GM12878 (cell line): Measurements from ENCODE around the gene TAMALIN.

Experiments used
- CEBPB ChIP-seq, 2 experiments: fragments of 150-350 bp in 1 of 2; IDR thresholded peaks; 2 replicates each; pipeline ENCODE4 v1.6.1; 2012 to 2014; ENCODE audit warnings: low read depth in 2 of 2, low read length in 2 of 2, borderline replicate concordance in 1 of 2, inconsistent platforms in 1 of 2
- CTCF ChIP-seq, 3 experiments: IDR thresholded peaks in 2 of 3; conservative IDR thresholded peaks in 1 of 3; 2 replicates each; pipeline ENCODE4 v1.5.1; 2011; ENCODE audit warnings: low read depth in 3 of 3, low read length in 3 of 3, mild to moderate bottlenecking in 3 of 3, control low read depth in 2 of 3, moderate library complexity in 2 of 3, inconsistent platforms in 1 of 3, mixed read lengths in 1 of 3; ENCODE audit not compliant: control insufficient read depth in 2 of 3, insufficient read depth in 1 of 3; ENCODE audit errors: extremely low read depth in 1 of 3
- FOXK2 ChIP-seq: fragments of 450-650 bp; IDR thresholded peaks from 2 replicates; pipeline ENCODE4 v1.6.1; 2017; ENCODE audit warnings: mild to moderate bottlenecking, moderate library complexity
- GABPA ChIP-seq: IDR thresholded peaks from 2 replicates; pipeline ENCODE4 v1.6.1; 2014; ENCODE audit warnings: antibody characterized with exemption, low read depth, mild to moderate bottlenecking, inconsistent platforms
- HCFC1 ChIP-seq: fragments of 150-350 bp; IDR thresholded peaks from 2 replicates; pipeline ENCODE4 v1.6.1; 2014; ENCODE audit warnings: low read length
- RAD21 ChIP-seq: IDR thresholded peaks from 2 replicates; pipeline ENCODE4 v1.6.1; 2011; ENCODE audit warnings: mild to moderate bottlenecking, low read depth, low read length, moderate library complexity; ENCODE audit not compliant: insufficient read depth
- RBBP5 ChIP-seq: fragments of 200-600 bp; sonication (generic); conservative IDR thresholded peaks from 2 replicates; pipeline ENCODE4 v1.6.1; 2016
- RELA ChIP-seq: fragments of 450-650 bp; IDR thresholded peaks from 2 replicates; pipeline ENCODE4 v1.8.0; 2014; ENCODE audit warnings: borderline replicate concordance; ENCODE audit not compliant: partially characterized antibody
- USF2 ChIP-seq: IDR thresholded peaks from 2 replicates; pipeline ENCODE4 v1.6.1; 2011; ENCODE audit warnings: low read depth, low read length, improper control_type of control experiment, borderline replicate concordance
- TF ChIP-seq, protein P1 (sequence below): fragments of 450-650 bp; IDR thresholded peaks from 2 replicates; pipeline ENCODE4 v1.6.1; 2017; ENCODE audit warnings: mild to moderate bottlenecking
- TF ChIP-seq, protein P2 (sequence below): IDR thresholded peaks from 2 replicates; pipeline ENCODE4 v1.6.1; 2012; ENCODE audit warnings: mild to moderate bottlenecking, low read depth, low read length

- no peak for TF ChIP-seq FOXK2
- TF ChIP-seq, protein P1, sequence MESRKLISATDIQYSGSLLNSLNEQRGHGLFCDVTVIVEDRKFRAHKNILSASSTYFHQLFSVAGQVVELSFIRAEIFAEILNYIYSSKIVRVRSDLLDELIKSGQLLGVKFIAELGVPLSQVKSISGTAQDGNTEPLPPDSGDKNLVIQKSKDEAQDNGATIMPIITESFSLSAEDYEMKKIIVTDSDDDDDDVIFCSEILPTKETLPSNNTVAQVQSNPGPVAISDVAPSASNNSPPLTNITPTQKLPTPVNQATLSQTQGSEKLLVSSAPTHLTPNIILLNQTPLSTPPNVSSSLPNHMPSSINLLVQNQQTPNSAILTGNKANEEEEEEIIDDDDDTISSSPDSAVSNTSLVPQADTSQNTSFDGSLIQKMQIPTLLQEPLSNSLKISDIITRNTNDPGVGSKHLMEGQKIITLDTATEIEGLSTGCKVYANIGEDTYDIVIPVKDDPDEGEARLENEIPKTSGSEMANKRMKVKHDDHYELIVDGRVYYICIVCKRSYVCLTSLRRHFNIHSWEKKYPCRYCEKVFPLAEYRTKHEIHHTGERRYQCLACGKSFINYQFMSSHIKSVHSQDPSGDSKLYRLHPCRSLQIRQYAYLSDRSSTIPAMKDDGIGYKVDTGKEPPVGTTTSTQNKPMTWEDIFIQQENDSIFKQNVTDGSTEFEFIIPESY = no peak
- TF ChIP-seq, protein P2, sequence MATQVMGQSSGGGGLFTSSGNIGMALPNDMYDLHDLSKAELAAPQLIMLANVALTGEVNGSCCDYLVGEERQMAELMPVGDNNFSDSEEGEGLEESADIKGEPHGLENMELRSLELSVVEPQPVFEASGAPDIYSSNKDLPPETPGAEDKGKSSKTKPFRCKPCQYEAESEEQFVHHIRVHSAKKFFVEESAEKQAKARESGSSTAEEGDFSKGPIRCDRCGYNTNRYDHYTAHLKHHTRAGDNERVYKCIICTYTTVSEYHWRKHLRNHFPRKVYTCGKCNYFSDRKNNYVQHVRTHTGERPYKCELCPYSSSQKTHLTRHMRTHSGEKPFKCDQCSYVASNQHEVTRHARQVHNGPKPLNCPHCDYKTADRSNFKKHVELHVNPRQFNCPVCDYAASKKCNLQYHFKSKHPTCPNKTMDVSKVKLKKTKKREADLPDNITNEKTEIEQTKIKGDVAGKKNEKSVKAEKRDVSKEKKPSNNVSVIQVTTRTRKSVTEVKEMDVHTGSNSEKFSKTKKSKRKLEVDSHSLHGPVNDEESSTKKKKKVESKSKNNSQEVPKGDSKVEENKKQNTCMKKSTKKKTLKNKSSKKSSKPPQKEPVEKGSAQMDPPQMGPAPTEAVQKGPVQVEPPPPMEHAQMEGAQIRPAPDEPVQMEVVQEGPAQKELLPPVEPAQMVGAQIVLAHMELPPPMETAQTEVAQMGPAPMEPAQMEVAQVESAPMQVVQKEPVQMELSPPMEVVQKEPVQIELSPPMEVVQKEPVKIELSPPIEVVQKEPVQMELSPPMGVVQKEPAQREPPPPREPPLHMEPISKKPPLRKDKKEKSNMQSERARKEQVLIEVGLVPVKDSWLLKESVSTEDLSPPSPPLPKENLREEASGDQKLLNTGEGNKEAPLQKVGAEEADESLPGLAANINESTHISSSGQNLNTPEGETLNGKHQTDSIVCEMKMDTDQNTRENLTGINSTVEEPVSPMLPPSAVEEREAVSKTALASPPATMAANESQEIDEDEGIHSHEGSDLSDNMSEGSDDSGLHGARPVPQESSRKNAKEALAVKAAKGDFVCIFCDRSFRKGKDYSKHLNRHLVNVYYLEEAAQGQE = no peak
- TF ChIP-seq RELA = no peak
- TF ChIP-seq RBBP5 = no peak
- TF ChIP-seq CTCF (IDR thresholded peaks at IDR 0.05 in 2 of 3, conservative IDR thresholded peaks at IDR 0.05 in 1 of 3; ENCODE audit: control insufficient read depth in 2 of 3, extremely low read depth in 1 of 3, insufficient read depth in 1 of 3, low read depth in 3 of 3, low read length in 3 of 3) = no peak
- TF ChIP-seq GABPA = no peak
- TF ChIP-seq USF2 = no peak
- TF ChIP-seq CEBPB (IDR thresholded peaks at IDR 0.05; ENCODE audit: borderline replicate concordance in 1 of 2, low read depth in 2 of 2, low read length in 2 of 2) = no peak
- TF ChIP-seq HCFC1 = no peak
- no peak for TF ChIP-seq RAD21
Observed at GRCh38 chr12:52005218-52005902, 1.4 kb upstream of the TAMALIN start.
